Measurements from ENCODE around the gene MACROD2. TPM values are rescaled to one million over a fixed set of nuclear protein-coding genes. Genes with fewer than 3 reads are reported as not detected.

The MACROD2 gene
- total RNA-seq, 4 donors from 2014 or later = 2.1 to 28.1 (median 12.6) TPM

- TF ChIP-seq CTCF (IDR thresholded peaks at IDR 0.05) (no peak), POLR2A (IDR thresholded peaks at IDR 0.05) (no peak)
- no peak for DNase-seq
- intact Hi-C loops (cut with DNase I; ENCODE audit: low total_unique reads) = no loop called here
- no peak overlapping the region for H3K4me3 ChIP-seq
- H3K36me3 ChIP-seq = no peaks in the 10 kb centered on the region
- no peak overlapping the region for H3K27ac ChIP-seq
- no peaks in the 10 kb centered on the region for H3K9me3 ChIP-seq
- H3K27me3 ChIP-seq = no peaks in the 10 kb centered on the region
- no peaks in the 10 kb centered on the region for H3K4me1 ChIP-seq
Measured at GRCh38 chr20:14885661-14886060, 890.3 kb downstream of the MACROD2 start.

GRCh38 chr20:14888134-14888533, 892.8 kb downstream of the MACROD2 start:
- Histone ChIP-seq H3K27ac (no peak overlapping the region), H3K36me3 (no peaks in the 10 kb centered on the region), H3K4me3 (no peak overlapping the region), H3K9me3 (no peaks in the 10 kb centered on the region), H3K27me3 (no peaks in the 10 kb centered on the region), H3K4me1 (no peaks in the 10 kb centered on the region)
- DNase-seq = no peak
- intact Hi-C loops (cut with DNase I; ENCODE audit: low total_unique reads) = no loop called here
- TF ChIP-seq CTCF (IDR thresholded peaks at IDR 0.05) = no peak
- TF ChIP-seq POLR2A (IDR thresholded peaks at IDR 0.05) = no peak

- intact Hi-C loops (cut with DNase I; ENCODE audit: low total_unique reads) = no loop called here
- Histone ChIP-seq H3K36me3 (no peaks in the 10 kb centered on the region), H3K27ac (no peak overlapping the region), H3K27me3 (no peaks in the 10 kb centered on the region), H3K9me3 (no peaks in the 10 kb centered on the region), H3K4me1 (no peaks in the 10 kb centered on the region), H3K4me3 (no peak overlapping the region)
- no peak for TF ChIP-seq POLR2A (IDR thresholded peaks at IDR 0.05)
- no peak for TF ChIP-seq CTCF (IDR thresholded peaks at IDR 0.05)
- DNase-seq = no peak
Measured at GRCh38 chr20:14889496-14890255, 894.4 kb downstream of the MACROD2 start.

- Histone ChIP-seq H3K9me3 (no peaks in the 10 kb centered on the region), H3K4me1 (no peaks in the 10 kb centered on the region), H3K27ac (no peak overlapping the region), H3K36me3 (no peaks in the 10 kb centered on the region), H3K27me3 (no peaks in the 10 kb centered on the region), H3K4me3 (no peak overlapping the region)
- TF ChIP-seq CTCF (IDR thresholded peaks at IDR 0.05) = no peak
- TF ChIP-seq POLR2A (IDR thresholded peaks at IDR 0.05) = no peak
- DNase-seq = no peak
- intact Hi-C loops (cut with DNase I; ENCODE audit: low total_unique reads) = no loop called here
Measured at GRCh38 chr20:14890713-14891112, 895.4 kb downstream of the MACROD2 start.

GRCh38 chr20:14892782-14893181, 897.5 kb downstream of the MACROD2 start:
- Histone ChIP-seq H3K9me3 (no peaks in the 10 kb centered on the region), H3K36me3 (no peaks in the 10 kb centered on the region), H3K27me3 (no peaks in the 10 kb centered on the region), H3K27ac (no peak overlapping the region), H3K4me1 (no peaks in the 10 kb centered on the region), H3K4me3 (no peak overlapping the region)
- intact Hi-C loops (cut with DNase I; ENCODE audit: low total_unique reads) = no loop called here
- no peak for DNase-seq
- TF ChIP-seq POLR2A (IDR thresholded peaks at IDR 0.05) = no peak
- TF ChIP-seq CTCF (IDR thresholded peaks at IDR 0.05) = no peak

Data from uterus (tissue), 4 donors.